Measurements from ENCODE around the gene CRACR2A. TPM values are rescaled to one million over a fixed set of nuclear protein-coding genes. Genes with fewer than 3 reads are reported as not detected.

CRACR2A gene
- polyA plus RNA-seq, 3 donors: 2.8 to 10.7 (median 5.8) TPM

DNA sequence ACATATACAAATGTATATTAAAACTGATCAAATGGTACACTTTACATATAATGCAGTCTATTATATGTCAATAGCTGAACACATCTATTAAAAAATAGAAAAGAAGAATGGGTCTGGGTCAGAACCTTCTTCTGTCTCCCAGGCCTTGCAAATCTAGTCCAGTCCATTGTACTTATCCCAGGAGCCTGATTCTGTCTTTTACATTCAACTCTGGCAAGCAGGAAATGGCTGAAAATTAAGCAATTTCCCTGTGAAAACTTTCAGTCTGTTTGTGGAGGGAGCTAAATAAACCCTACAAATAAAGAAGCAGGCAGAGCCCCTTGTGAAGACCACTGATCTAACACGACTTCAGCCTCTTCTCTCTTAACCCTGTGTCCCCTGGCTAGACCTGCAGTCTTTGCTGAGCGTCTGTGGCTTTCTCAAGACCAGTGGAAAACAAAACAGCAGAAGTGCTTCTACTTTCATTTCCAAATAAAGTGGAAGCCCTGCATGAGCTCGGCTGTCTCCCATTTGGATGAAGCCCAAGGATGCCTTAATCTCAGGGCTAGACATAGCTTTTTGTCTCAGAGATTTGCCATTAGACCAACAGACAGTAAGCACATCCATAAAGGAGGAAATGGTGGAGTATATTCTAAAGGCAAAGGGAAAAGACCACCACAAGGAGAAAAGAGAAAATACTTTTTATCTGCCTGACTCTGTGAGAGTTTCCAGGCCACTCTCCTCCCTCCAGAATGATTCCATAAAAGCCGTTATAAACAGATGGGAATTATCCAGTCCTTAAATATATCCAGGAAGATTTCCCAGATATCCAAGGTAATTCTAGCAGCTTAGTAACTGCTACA is 48.2 kb downstream of the CRACR2A start:
- peaks cover 28% of the 10 kb centered on the region for H3K4me1 Mint-ChIP-seq
- Histone ChIP-seq H3K27me3 (ENCODE audit: control insufficient read depth in 2 of 2, insufficient read depth in 2 of 2, low read length in 2 of 2) (no peaks in the 10 kb centered on the region), H3K36me3 (replicated peaks in 1 of 2; ENCODE audit: control insufficient read depth in 1 of 2, insufficient read depth in 2 of 2, low read length in 2 of 2) (no peaks in the 10 kb centered on the region), H3K9me3 (replicated peaks in 1 of 2; ENCODE audit: control insufficient read depth in 1 of 2, insufficient read depth in 1 of 2, low read length in 2 of 2) (no peaks in the 10 kb centered on the region), H4K20me1 (ENCODE audit: insufficient read depth, low read length) (no peaks in the 10 kb centered on the region), H3K4me2 (replicated peaks; ENCODE audit: extremely low read depth, low read length, poor library complexity, severe bottlenecking) (peak overlapping the region; percentile 75), H3K9ac (ENCODE audit: insufficient read depth, low read length, poor library complexity, severe bottlenecking) (peak overlapping the region; percentile 74), H3K4me1 (ENCODE audit: control insufficient read depth in 1 of 2, insufficient read depth in 2 of 2, low read length in 2 of 2) (peaks cover 15 to 18% of the 10 kb centered on the region in 2 donors), H2AFZ (ENCODE audit: insufficient read depth, low read depth, low read length, poor library complexity, severe bottlenecking) (peak overlapping the region; percentile 90), H3K27ac (ENCODE audit: low read depth in 1 of 2, low read length in 2 of 2) (peak overlapping the region; percentile 49 to 98), H3K79me2 (ENCODE audit: insufficient read depth, low read length) (peaks cover 3% of the 10 kb centered on the region), H3K4me3 (replicated peaks in 1 of 3; ENCODE audit: low read depth in 2 of 3, low read length in 3 of 3) (peak overlapping the region; percentile 2 to 60 (median 48))
- no peaks in the 10 kb centered on the region for H3K27me3 Mint-ChIP-seq (ENCODE audit: low read depth in 3 of 3)
- 36% methylated on average over 2 of the region's 4 CpGs for WGBS (ENCODE audit: insufficient coverage)
- TF ChIP-seq, protein P1, sequence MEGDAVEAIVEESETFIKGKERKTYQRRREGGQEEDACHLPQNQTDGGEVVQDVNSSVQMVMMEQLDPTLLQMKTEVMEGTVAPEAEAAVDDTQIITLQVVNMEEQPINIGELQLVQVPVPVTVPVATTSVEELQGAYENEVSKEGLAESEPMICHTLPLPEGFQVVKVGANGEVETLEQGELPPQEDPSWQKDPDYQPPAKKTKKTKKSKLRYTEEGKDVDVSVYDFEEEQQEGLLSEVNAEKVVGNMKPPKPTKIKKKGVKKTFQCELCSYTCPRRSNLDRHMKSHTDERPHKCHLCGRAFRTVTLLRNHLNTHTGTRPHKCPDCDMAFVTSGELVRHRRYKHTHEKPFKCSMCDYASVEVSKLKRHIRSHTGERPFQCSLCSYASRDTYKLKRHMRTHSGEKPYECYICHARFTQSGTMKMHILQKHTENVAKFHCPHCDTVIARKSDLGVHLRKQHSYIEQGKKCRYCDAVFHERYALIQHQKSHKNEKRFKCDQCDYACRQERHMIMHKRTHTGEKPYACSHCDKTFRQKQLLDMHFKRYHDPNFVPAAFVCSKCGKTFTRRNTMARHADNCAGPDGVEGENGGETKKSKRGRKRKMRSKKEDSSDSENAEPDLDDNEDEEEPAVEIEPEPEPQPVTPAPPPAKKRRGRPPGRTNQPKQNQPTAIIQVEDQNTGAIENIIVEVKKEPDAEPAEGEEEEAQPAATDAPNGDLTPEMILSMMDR (IDR thresholded peaks at IDR 0.05): no peak
- intact Hi-C loops (cut with micrococcal nuclease): no loop called here
- H3K9me3 Mint-ChIP-seq: peaks cover 0 to 8% (median 5%) of the 10 kb centered on the region in 7 donors
- peak overlapping the region; percentile 92 to 98 (median 95) for H3K27ac Mint-ChIP-seq
- DNase-seq: peak in 2 of 3 donors; percentile 19 to 21
- H3K4me3 Mint-ChIP-seq: peak overlapping the region; percentile 68 to 87
- peaks cover 9 to 16% of the 10 kb centered on the region in 2 donors for H3K36me3 Mint-ChIP-seq

DNA sequence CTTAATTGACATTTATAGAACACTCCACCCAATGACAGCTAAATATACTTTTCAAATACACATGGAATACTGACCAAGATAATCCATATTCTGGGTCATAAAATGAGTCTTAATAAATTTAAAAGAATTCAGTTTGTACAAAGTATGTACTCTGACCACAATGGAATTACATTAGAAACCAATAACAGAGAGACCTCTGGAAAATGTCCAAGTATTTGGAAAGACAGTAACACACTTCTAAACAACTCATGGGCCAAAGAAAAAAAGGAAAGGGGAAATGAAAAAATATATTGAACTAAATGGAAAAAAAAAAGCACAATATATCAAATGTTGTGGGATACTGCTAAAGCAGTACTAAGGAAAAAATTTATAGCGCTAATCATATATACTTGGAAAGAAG is 52.0 kb downstream of the CRACR2A start:
- intact Hi-C loops (cut with micrococcal nuclease): no loop called here
- TF ChIP-seq, protein P1 (IDR thresholded peaks at IDR 0.05): no peak
- Histone ChIP-seq H3K27ac (ENCODE audit: low read depth in 1 of 2, low read length in 2 of 2) (no peak overlapping the region), H3K4me3 (replicated peaks in 1 of 3; ENCODE audit: low read depth in 2 of 3, low read length in 3 of 3) (no peak overlapping the region), H3K9ac (ENCODE audit: insufficient read depth, low read length, poor library complexity, severe bottlenecking) (no peak overlapping the region), H4K20me1 (ENCODE audit: insufficient read depth, low read length) (no peaks in the 10 kb centered on the region), H3K36me3 (replicated peaks in 1 of 2; ENCODE audit: control insufficient read depth in 1 of 2, insufficient read depth in 2 of 2, low read length in 2 of 2) (peaks cover 9 to 24% of the 10 kb centered on the region in 2 donors), H2AFZ (ENCODE audit: insufficient read depth, low read depth, low read length, poor library complexity, severe bottlenecking) (no peak overlapping the region), H3K4me2 (replicated peaks; ENCODE audit: extremely low read depth, low read length, poor library complexity, severe bottlenecking) (no peak overlapping the region), H3K4me1 (ENCODE audit: control insufficient read depth in 1 of 2, insufficient read depth in 2 of 2, low read length in 2 of 2) (peaks cover 13 to 15% of the 10 kb centered on the region in 2 donors), H3K27me3 (ENCODE audit: control insufficient read depth in 2 of 2, insufficient read depth in 2 of 2, low read length in 2 of 2) (no peaks in the 10 kb centered on the region), H3K79me2 (ENCODE audit: insufficient read depth, low read length) (peaks cover 3% of the 10 kb centered on the region), H3K9me3 (replicated peaks in 1 of 2; ENCODE audit: control insufficient read depth in 1 of 2, insufficient read depth in 1 of 2, low read length in 2 of 2) (no peaks in the 10 kb centered on the region)
- Mint-ChIP-seq H3K27ac (peak overlapping the region in 1 of 7 donors; percentile 2), H3K4me1 (peaks cover 28% of the 10 kb centered on the region), H3K36me3 (peaks cover 26 to 34% of the 10 kb centered on the region in 2 donors), H3K4me3 (no peak overlapping the region), H3K27me3 (ENCODE audit: low read depth in 3 of 3) (peaks cover 0 to 2% (median 0%) of the 10 kb centered on the region in 3 donors), H3K9me3 (peaks cover 0 to 8% (median 5%) of the 10 kb centered on the region in 7 donors)
- WGBS (ENCODE audit: insufficient coverage): no CpG with 5 or more reads among the region's 1 CpG
- DNase-seq: no peak

Measured in CD14-positive monocyte (primary cell).